Peyer's patch (tissue), 4 donors: Measurements from ENCODE around the gene RESP18. TPM values are rescaled to one million over a fixed set of nuclear protein-coding genes. Genes with fewer than 3 reads are reported as not detected.

ENCODE experiments used
- DNase-seq, 3 donors: peaks; one replicate each; pipeline ENCODE4 v3.0.0-alpha.2; 2017 to 2019
- H3K27ac ChIP-seq, 4 donors: fragments of 200-600 bp; sonication (generic); one replicate each; pipeline ENCODE4 v1.5.1; 2016 to 2019
- H3K27me3 ChIP-seq, 2 donors: fragments of 200-600 bp; sonication (generic); one replicate each; pipeline ENCODE4 v1.5.1; 2019
- H3K36me3 ChIP-seq, 3 donors: fragments of 200-600 bp; sonication (generic); one replicate each; pipeline ENCODE4 v1.5.1; 2016 to 2019
- H3K4me1 ChIP-seq, 4 donors: fragments of 200-600 bp; sonication (generic); one replicate each; pipeline ENCODE4 v1.5.1; 2016 to 2019
- H3K4me3 ChIP-seq, 4 donors: fragments of 200-600 bp; sonication (generic); 1 replicate in 3 of 4; 2 replicates in 1 of 4; pipeline ENCODE4 v1.5.1; 2016 to 2019; ENCODE audit warnings: mild to moderate bottlenecking in 1 of 4
- H3K9me3 ChIP-seq, 4 donors: fragments of 200-600 bp; sonication (generic); one replicate each; pipeline ENCODE4 v1.5.1; 2016 to 2019; ENCODE audit warnings: mild to moderate bottlenecking in 1 of 4
- CTCF ChIP-seq, 6 experiments: fragments of 450-650 bp in 4 of 6; fragments of 200-600 bp in 2 of 6; sonication (generic) in 1 of 6; IDR thresholded peaks; one replicate each; pipeline ENCODE4 v1.5.1; 2017 to 2019; ENCODE audit warnings: antibody characterized with exemption in 6 of 6, mild to moderate bottlenecking in 3 of 6, moderate library complexity in 1 of 6
- POLR2A ChIP-seq, 2 donors: fragments of 450-650 bp; IDR thresholded peaks; one replicate each; pipeline ENCODE4 v1.5.1; 2017; ENCODE audit warnings: antibody characterized with exemption in 2 of 2, mild to moderate bottlenecking in 2 of 2, moderate library complexity in 2 of 2
- total RNA-seq, 4 donors: library from RNA; depleted of rRNA; stranded (reverse); fragments of >200 nt; gene quantifications; one replicate each; pipeline ENCODE4 v1.1.0, GENCODE V29; 2016

RESP18 gene
- total RNA-seq, 4 donors from 2014 or later = not detected

GRCh38 chr2:219354582-219354981 is 22.0 kb upstream of the RESP18 start:
- H3K4me3 ChIP-seq = no peak overlapping the region
- H3K27ac ChIP-seq = no peak overlapping the region
- H3K36me3 ChIP-seq = no peaks in the 10 kb centered on the region
- DNase-seq = no peak
- no peaks in the 10 kb centered on the region for H3K9me3 ChIP-seq
- peaks cover 0 to 10% (median 0%) of the 10 kb centered on the region in 4 donors for H3K4me1 ChIP-seq
- TF ChIP-seq CTCF (IDR thresholded peaks at IDR 0.05) = no peak
- no peak for TF ChIP-seq POLR2A (IDR thresholded peaks at IDR 0.05)
- H3K27me3 ChIP-seq = peaks cover 0 to 16% of the 10 kb centered on the region in 2 donors

GRCh38 chr2:219353129-219353528 is 20.6 kb upstream of the RESP18 start:
- H3K27ac ChIP-seq = no peak overlapping the region
- no peaks in the 10 kb centered on the region for H3K36me3 ChIP-seq
- no peaks in the 10 kb centered on the region for H3K9me3 ChIP-seq
- H3K27me3 ChIP-seq = peaks cover 0 to 3% of the 10 kb centered on the region in 2 donors
- H3K4me1 ChIP-seq = peaks cover 0 to 2% (median 0%) of the 10 kb centered on the region in 4 donors
- H3K4me3 ChIP-seq = no peak overlapping the region
- no peak for DNase-seq
- no peak for TF ChIP-seq POLR2A (IDR thresholded peaks at IDR 0.05)
- TF ChIP-seq CTCF (IDR thresholded peaks at IDR 0.05) = no peak

DNA sequence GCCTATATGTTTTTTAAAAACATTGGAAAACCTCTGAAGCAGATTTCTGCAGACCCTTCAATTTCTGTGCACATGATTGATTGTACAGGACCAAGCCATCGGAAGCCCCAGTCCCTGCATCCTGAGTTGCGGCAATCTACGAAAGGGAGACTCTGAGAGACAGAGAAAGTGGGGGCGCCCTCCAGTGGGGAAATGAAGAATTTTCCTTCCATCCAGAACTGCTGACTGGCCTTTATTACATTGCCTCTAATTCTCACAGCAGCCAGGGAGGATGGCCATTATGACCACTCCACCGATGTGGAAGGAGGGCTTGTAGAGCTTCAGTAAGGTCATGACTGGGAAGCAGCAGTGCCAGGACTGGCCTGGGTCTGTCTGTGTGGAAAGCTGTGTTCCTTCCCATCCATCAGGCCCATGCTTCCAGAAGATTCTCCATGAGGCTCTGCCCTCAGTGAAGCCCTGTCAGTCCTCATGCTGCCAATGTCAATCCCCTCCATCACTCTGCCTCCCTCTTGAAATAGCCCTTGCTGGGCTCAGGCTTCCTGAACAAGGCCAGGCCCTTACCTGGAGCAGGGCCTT is 20.0 kb upstream of the RESP18 start:
- peak in 2 of 3 donors; percentile 37 to 82 for DNase-seq
- Histone ChIP-seq H3K9me3 (no peaks in the 10 kb centered on the region), H3K27me3 (no peaks in the 10 kb centered on the region), H3K27ac (no peak overlapping the region), H3K4me1 (no peaks in the 10 kb centered on the region), H3K36me3 (no peaks in the 10 kb centered on the region), H3K4me3 (no peak overlapping the region)
- peak; percentile 27 to 69 (median 61) for TF ChIP-seq CTCF (IDR thresholded peaks at IDR 0.05)
- no peak for TF ChIP-seq POLR2A (IDR thresholded peaks at IDR 0.05)

DNA sequence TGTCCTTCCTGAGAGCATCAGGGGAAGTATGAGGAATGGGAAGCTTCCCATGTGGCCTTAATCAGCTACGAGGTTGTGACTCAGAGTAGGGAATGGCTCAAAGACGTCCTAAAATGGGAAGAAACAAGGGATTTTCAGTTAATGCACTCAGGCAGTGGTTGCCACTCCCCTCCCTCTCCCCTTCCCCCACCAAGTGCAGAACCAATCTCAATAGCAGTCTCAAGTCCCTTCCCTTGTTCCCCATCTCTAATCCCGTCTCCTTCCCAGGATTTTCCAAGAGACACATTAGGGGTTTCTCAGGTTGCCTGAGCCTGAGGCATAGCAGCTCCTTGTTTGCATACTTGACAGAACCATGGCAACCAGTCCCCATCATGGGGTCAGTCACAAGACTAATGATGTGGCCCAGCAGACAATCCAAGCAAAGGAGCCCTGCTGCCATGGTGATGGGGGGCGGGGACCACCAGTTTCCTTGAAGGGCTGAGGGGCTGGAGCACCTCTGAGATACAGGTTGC is 18.2 kb upstream of the RESP18 start:
- Histone ChIP-seq H3K4me3 (no peak overlapping the region), H3K27ac (no peak overlapping the region), H3K9me3 (no peaks in the 10 kb centered on the region), H3K27me3 (no peaks in the 10 kb centered on the region), H3K36me3 (no peaks in the 10 kb centered on the region), H3K4me1 (no peaks in the 10 kb centered on the region)
- TF ChIP-seq CTCF (IDR thresholded peaks at IDR 0.05) (no peak), POLR2A (IDR thresholded peaks at IDR 0.05) (no peak)
- no peak for DNase-seq

GRCh38 chr2:219350215-219350614 is 17.7 kb upstream of the RESP18 start:
- TF ChIP-seq POLR2A (IDR thresholded peaks at IDR 0.05) (no peak), CTCF (IDR thresholded peaks at IDR 0.05) (no peak)
- no peaks in the 10 kb centered on the region for H3K27me3 ChIP-seq

More at GRCh38 chr2:219350215-219350614, 17.7 kb upstream of the RESP18 start:
- no peak overlapping the region for H3K4me3 ChIP-seq
- H3K36me3 ChIP-seq = no peaks in the 10 kb centered on the region
- no peaks in the 10 kb centered on the region for H3K4me1 ChIP-seq
- no peak overlapping the region for H3K27ac ChIP-seq
- DNase-seq = no peak
- no peaks in the 10 kb centered on the region for H3K9me3 ChIP-seq
